Activated CD4-positive, alpha-beta T cell treated with anti-CD3 and anti-CD28 coated beads, Interleukin-2, amount 50 U/mL, for 48 hours (primary cell): ENCODE measurements around the gene SLC9A3.

ENCODE experiments used
- DNase-seq, 2 experiments: peaks; one replicate each; pipeline ENCODE4 v3.0.0-alpha.2; 2020

The SLC9A3 gene

DNA sequence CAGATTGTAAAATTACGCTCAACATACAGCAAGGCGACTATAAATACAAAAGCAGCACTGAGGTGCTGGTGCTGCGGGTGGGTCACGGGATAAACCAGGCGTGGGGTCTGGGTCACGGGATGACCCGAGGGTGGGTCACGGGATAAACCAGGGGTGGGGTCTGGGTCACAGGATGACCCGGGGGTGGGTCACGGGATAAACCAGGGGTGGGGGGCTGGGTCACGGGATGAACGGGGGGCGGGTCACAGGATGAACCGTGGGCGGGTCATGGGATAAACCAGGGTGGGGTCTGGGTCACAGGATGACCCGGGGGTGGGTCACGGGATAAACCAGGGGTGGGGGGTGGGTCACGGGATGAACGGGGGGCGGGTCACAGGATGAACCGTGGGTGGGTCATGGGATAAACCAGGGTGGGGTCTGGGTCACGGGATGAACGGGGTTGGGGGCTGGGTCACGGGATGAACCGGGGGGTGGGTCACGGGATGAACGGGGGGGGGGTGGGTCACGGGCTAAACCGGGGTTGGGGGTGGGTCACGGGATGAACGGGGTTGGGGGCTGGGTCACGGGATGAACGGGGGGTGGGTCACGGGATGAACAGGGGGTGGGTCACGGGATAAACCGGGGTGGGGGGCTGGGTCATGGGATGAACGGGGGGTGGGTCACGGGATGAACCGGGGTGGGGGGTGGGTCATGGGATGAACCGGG lies 30.2 kb upstream of the SLC9A3 start:
- DNase-seq, result no peak

DNA sequence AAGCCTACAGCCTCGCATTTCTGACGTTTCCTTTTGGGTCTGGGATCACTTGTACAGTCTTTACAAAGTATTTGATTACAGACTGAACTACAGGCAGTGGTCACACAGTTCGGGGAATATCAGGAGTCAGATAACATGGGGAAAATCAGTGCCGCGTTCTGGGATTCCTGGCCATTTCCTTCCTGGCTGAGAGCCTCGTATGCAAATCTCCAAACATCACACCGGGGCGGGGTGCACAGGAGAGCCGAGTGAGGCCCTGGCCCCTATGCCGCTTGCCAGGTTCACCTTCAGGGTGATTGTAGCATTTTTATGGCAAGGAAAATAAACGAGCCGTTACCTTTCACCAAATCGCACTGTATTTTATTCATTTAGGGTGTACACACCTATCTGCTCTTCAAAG lies 29.6 kb upstream of the SLC9A3 start:
- DNase-seq, result no peak

DNA sequence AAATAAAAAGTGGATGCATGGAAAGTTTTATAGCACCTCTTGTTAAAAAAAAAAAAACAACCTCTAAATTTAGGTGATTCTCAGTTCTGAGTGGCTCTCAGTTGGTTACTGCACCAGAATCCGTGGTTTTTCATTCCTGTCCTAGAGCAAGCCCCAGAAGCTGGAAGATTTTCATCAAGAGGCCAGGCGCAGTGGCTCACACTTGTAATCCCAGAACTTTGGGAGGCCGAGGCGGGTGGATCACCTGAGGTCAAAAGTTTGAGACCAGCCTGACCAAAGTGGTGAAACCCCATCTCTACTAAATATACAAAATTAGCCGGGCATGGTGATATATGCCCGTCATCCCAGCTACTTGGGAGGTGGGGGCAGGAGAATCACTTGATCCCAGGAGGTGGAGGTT lies 27.2 kb upstream of the SLC9A3 start:
- DNase-seq, result no peak

DNA sequence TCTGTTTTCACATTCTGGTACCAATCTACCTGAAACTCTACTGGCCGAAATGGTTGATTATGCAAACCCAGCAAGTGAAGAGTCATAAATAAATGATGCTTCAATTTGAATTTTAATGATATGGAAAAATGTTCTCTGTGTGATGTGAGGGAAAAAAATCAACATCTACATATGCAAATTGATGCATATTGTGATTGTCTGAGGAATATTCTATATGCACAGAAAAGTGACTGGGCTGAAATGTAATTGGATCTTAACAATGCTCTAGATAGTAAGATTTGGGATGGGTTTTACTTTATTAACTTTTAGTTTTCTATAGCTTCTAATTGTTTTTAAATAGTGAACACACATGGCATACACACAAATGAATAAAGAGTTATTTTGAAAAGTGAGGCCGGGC lies 25.0 kb upstream of the SLC9A3 start:
- DNase-seq, result no peak

DNA sequence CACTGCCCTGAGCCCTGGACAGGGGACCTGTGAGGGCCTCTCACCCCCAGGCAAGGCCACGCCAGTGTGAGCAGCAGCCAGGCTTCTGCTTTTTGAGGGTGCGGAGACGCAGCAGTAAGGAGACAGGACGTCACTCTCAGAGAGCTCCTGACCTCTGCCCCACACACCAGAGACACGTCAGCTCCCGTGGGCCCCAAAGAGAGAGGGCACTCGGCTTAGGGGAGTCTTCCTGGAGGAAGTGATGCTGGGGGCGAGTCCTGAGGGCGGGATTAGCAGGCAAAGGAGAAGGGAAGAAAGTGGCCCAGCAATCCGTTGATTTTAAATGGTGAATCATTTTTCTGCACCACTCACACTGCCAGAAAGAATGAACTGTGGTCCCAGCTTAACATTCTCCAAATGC lies 24.0 kb upstream of the SLC9A3 start:
- DNase-seq, result no peak

DNA sequence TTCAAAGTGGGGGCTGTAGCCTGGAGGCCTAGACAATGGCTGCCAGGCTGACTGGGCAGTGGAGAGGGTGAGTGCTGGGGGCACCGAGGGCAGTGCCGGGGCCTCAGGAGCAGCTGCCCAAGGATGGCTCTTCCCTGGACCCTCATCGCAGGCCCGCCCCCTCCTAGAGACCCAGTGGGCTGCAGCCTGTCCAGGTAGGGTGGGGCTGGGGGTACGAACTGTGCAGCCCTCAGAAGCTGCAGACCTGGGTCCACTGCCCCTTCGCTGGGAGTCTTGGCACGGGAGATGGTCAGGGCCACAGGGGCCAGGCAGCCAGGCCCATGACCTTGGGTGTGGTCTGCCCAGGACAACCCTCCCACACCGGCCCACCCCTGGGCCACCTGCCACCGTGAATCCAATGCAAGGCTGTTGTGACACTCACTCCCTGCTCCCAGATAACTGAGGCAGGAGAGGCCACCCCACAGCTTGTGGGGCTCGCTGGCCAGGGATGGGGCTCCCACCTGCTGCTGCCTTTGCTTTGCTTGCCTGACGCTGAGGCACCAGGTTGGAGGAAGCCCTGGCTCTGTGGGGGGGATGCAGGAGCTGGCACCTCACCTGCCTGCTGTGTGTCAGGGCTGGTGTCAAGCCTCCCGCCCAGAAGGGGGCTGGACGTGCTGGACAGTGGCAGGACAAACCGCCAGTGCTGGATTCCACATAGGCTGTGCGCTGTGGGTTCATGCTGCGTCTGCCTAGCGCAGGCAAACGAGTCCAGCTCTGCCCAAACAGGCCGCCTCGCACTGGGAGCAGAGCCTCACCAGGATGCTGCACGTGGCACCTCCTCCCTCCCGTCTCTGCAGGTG lies 23.1 kb upstream of the SLC9A3 start:
- DNase-seq, result no peak

DNA sequence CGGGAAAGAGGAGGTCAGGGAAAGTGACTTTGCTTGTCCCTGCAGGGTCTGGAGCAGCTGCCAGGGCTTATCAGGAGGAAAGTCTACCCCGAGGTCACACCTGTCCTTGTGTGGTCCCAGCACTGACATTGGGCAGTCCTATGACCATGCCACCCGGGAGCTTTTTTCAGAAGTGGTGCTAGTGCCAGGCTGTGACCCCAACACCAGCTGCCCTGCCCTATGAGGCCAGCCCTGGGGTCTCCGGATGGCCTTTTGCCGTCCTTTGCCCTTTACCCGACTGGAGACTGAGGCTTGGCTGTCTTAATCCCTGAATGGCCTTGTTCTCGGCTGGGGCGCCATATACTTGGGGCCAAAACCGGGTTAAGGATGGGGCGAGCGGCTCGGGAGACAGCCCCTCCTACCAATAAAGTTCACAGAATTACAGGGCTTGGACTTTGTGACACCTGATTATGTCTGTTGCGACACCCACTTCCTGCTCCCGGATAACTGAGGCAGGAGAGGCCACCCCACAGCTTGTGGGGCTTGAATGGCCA lies 22.2 kb upstream of the SLC9A3 start:
- DNase-seq, result no peak

DNA sequence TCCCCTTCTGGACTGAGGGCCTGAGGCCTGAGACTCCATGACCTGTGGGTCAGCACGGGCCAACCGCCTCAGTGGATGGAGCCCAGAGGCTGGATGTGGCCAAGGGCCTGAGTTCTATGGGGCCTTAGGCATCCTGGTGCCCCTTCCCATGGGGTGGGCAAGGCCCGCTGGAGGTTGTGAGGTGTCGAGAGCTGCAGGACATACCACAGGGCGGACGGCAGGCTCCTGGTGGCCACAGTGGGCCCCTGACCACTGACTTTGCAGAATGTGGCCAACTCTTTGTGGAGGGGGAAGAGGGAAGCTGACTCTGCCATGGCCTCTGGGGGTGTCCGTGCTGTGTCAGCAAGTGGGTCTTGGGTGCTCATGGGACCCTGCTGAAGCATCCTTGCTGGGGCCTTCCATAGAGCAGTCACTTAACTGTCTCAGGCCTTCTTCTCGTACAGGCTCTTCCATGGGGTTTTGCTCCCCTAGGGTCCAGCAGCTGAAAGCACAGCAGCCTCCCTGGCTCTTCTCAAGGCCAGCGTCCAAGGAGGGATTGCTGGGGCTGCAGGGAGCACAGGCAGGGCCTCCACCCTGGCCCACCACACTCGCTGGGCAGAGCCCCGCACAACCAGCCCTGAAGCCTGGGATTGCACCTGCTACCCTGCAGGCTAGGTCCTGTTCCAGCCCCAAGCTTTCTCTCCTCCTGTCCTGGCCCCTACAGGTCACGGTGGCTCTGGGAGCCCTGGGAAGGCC lies 21.6 kb upstream of the SLC9A3 start:
- DNase-seq, result no peak

DNA sequence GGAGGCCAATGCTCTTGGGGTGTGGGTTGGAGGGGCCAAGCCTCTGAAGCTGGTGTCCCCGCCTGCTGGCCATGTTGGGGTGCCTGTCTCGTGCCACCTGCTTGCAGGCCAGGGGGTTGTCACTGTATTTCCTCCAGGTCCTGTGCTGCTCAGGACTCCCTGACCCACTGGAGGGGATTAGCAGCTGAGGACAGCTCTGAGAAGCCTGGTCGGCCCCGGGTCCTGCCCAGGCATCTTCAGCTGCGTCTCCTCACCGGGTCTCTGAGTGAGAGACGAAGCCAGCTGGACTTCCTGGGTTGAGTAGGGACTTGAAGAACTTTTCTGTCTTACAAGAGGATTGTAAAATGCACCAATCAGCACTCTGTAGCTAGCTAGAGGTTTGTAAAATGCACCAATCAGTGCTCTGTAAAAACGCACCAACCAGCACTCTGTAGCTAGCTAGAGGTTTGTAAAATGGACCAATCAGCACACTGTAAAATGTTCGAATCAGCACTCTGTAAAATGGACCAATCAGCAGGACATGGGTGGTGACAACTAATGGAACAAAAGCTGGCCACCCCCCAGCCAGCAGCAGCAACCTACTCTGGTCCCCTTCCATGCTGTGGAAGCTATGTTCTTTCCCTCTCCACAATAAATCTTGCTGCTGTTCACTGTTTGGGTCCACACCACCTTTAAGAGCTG lies 20.6 kb upstream of the SLC9A3 start:
- no peak for DNase-seq

DNA sequence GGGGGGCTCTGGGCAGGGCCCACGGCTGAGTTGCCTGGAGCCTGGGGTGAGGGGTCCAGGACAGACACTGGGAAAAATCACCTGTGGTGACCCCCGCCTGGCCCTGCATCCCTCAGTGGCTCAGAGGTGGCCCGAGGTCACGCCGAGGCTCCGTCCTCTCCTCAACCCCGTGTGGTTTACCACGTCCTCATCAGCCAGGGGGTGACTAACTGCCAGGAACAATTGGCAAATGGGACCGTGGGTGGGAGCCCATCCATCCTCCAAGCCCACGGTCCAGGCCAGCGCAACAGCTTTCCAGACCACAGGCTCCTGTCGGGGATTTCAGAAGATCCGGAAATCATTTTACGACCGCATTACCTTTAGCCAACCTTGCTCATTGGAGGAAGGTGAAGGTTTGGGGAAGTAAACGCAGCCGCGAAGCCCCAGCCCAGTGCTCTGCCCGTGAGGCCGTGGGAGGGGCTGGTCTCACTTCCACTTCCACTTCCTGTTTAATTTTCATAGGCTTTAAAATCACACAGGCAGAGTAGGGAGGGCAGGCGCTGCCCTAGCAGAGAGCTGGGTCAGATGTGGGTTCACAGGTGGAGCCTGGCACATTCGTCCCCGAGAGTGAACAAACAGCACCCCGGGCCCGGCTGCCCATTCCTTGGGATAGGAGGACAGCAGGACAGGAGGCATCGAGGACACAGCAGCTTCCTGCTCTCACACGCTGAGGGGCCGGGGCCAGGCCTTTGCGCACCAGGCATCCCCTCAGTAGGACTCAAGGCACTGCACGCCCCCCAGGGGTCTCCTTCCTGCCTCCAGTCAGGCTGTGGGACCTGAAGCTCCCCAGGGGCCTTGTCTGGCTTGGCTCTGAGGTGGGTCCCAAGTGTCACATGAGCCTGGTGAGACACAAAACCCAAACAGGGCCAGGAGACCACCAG lies 19.8 kb upstream of the SLC9A3 start:
- DNase-seq, result peak; percentile 54 to 68

DNA sequence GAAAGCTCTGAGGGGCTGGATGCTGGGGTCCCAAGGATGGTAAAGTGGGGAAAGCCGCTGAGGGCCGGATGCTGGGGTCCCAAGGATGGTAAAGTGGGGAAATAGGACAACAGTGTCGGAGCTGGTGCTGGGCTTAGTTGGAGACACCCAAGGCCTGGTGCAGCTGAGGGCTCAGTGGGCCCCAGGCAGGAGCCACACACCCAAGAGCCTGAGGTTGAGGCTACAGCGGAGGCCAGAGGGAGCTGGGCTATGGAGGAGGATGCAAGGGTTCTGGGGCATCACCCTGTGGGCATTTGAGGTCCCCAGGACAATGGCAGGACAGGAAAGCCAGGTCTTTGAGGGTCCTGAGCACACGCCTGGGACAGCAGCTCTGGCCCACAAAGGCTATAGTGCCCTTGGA lies 19.1 kb upstream of the SLC9A3 start:
- no peak for DNase-seq

DNA sequence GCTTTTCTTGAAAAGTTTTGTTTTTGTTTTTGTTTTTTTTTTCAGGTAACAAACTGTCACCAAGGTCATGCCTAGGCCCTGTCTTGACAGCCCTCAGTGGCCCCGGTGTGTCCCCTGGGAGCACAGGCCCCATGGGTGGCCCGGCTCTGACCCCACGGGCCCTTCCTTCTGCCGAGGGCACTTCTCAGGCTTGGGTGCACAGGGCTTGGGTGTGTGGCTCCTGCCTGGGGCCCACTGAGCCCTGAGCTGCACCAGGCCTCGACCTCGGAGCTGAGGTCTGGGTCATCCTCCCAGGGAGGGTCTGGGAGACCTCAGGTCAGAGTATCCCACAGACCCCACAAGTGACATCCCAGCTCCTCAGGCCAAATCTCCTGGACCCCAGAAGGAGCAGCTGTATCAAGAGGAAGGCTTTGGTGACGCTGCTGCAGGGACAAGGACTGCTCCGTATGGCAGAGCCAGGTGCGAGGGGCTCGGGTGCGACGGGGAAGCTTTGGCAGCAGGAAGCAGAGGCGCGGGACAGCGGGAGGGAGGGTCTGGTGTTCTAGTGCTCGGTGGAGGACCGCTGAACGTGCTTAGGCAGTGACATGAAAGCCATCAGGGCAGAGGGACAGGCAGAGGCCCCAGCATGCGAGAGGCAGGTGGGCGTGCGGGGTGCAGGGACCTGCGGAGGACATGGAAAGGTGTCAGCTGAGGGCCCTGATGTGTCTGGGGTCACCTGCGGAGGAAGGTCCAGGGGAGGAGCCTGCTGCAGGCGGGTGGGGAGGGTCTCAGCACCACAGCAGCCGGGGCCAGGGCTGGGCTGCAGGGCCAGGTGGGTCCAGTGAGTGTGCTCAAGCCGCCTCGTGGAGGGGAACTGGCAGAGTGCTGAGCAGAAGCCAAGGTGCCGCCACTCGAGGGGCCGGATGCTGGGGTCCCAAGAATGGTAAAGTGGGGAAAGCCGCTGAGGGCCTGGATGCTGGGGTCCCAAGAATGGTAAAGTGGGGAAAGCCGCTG lies 18.4 kb upstream of the SLC9A3 start:
- no peak for DNase-seq

DNA sequence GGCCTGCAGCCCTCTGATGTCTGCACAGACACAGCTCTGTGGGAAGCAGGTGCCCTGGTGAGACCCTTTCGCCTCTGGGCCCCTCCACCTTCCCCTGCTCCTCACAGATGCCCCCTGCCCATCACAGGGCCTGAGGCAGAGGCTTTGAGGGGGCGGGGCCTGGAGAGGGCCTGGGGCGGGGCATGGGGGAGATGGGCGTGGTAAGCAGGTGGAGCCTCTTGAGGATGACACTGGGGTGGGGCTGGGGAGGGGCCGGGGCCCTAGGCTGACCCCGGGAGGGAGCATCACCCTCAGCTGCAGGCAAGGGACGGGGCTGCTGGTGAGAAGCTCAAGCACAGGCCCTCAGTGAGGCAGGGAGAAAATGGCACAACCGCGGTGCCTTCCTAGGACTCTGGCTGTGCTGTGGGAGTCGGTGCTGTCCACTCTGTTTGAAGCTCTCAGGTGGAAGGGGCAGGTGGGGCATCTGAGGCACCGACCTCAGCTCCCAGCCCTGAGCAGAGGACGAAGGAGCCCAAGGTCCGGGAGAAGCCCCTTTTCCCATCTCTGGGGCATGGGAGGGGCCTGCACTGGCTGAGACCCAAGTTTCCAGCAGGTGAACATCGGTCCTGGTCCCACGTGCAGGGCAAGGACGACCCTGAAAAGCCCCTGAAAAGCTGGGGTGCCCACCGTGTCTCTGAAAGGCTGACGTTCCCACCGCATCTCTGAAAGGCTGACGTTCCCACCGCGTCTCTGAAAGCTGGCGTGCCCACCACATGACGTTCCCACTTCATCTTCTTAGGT lies 17.5 kb upstream of the SLC9A3 start:
- DNase-seq, result no peak

DNA sequence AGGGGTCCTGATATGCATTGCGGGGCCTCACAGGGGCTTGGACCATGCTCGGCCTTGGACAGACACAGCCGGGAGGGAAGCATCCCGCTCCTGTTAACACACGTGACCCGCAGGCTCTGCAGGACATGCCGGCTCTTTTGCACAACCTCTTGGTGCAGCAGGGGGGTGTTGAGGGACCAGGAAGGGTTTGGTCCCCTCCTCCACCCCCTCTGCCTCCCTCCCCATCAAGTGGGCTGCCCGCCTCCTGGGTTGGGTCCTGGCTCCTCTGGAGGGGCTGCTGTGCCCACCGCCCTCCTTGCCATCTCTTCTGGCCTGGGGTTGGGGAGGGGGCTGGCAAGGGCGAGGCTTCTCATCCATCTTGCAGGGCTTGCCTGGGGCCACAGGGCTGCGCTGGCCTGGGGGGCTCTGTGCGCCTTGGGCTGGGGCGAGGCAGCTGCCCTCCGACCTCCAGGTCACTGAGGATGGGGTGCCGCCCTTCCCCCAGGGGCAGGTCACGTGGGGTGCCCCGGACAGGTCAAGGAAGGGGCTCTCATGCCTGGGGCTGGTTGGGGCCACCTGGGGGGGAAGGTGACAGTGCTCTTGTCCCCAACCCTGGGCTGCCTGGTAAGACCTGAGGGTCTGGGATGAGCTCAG lies 16.8 kb upstream of the SLC9A3 start:
- DNase-seq, result no peak

DNA sequence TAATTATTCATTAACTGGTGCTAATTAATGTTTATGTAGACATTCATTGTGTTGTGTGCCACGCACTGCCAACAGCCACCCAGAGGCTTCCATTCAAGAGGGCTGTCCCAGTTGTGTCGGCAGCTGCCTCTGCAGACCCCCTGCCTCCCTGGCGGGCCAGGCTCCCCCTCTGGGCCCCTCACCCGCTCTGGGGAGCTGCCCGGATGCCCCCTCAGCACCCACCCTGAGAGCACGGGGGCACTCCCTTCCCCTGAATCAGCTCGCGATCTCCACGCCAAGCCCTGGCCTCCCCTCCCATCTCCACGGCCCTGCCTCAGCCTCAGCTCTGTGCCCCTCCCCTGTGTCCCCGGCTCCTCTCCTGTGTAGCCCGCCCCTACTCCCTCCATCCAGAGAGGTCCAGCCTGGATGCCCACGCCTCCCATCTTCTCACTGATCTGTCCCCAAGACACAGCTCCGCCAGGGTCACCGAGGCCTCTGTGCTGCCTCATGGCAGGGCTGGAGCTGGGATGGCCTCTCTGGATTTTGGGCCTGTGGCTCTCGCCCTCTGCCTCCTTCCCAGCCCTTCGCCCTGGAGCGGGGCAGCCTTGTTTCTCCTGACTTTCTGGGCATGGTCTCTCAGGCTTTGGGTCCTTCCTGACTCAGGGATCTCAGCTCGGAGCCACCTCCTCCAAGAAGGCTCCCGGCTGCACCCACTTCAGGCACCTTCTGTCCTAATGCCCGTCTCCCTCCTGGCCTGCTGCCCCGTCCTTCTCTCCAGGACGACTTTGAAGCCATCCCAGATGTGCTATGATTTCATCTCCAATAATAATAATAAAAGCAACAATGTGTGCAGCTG lies 16.0 kb upstream of the SLC9A3 start:
- no peak for DNase-seq

DNA sequence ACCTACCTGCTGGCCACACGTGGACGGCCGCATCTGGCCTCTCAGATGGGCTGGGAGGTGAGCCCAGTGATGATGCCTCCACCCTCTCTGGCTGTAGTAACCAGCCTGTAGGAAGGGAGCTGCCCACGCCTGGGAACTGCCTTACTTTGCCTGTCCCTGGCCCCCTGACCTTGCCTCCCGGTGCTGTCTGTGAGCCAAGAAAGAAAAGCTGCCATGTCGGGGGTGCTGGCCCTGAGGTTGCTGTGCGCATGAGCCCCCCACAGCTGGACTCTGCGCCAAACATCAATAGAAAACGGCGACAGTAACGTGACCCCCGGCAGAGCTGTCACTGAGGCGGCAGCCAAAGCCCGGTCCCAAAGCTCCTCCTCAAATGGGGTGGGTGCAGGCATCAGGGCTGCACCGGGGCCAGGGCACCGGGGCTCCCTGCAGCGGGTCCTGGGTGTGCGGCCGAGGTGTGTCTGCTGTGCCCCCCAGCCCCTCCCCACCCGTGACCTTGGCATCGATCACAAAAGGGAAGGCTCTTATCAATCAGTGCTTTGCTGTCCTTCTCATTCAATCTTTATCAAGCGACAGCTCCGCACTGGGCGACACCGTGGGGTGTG lies 15.3 kb upstream of the SLC9A3 start:
- DNase-seq, result no peak

DNA sequence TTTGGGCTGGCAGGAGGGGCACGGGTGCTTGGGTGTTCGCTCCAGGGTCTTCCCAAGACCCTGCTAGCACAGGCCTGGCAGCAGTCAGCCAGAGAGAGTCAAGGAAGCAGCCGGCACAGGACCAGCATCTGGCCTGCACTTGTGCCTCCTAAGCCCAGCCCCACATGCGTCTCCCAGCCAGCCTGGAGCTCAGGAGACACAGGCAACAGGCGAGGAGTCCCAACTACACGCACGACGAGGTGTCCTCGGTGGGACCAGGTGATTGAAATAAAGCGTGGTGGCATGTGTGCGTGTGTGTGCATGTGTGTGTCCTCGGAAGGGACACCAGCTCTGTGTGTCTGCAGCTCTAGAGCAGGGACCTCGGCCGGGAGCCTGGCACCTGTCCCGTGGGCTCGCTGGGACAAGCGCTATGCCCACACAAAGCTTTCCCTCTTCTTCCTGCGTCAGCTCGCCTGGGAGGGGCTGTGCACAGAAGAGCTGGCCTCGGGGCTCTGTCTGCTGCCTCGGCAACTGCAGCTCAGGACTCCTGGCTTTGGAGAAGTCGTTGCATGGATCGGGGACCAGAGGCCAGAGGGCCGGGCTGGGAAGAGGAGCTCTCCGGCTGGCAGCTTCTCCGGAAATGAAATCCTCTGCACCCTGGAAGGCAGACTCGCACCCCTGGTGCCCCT lies 14.7 kb upstream of the SLC9A3 start:
- no peak for DNase-seq
